DMS53 treated with DMSO at 0.1 percent for 48 hours (cell line): ENCODE data around the gene GPD1.
"Not testable (repeated sequence)": the region's sequence is repeated elsewhere in the genome, so short reads cannot be mapped to it uniquely, and the experiment has no call there.

Experiments used
- DNase-seq: peaks from one replicate; lab custom pipeline; 2025; ENCODE audit not compliant: unreplicated experiment; lab: John Stamatoyannopoulos, UW

The GPD1 gene

GRCh38 chr12:50073206-50073605 lies 30.6 kb upstream of the GPD1 start:
- DNase-seq = no peak

DNA sequence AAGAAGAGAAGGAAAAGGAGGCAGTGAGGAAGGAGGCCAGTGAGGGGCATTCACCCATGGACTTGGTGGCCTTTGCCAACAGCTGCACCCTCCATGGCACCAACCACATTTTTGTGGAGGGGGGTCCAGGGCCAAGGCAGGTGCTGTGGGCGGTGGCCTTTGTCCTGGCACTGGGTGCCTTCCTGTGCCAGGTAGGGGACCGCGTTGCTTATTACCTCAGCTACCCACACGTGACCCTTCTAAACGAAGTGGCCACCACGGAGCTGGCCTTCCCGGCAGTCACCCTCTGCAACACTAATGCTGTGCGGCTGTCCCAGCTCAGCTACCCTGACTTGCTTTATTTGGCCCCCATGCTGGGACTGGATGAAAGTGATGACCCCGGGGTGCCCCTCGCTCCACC lies 30.1 kb upstream of the GPD1 start:
- DNase-seq = no peak

GRCh38 chr12:50074936-50075807 lies 28.6 kb upstream of the GPD1 start:
- DNase-seq = peak; percentile 79

GRCh38 chr12:50075808-50076170 lies 28.0 kb upstream of the GPD1 start:
- DNase-seq = no peak

GRCh38 chr12:50077099-50077498 lies 26.7 kb upstream of the GPD1 start:
- no peak for DNase-seq

- DNase-seq = no peak
Measured at GRCh38 chr12:50078281-50078680, 25.5 kb upstream of the GPD1 start.

- DNase-seq = no peak
Measured at GRCh38 chr12:50079771-50080170, 24.0 kb upstream of the GPD1 start.

DNA sequence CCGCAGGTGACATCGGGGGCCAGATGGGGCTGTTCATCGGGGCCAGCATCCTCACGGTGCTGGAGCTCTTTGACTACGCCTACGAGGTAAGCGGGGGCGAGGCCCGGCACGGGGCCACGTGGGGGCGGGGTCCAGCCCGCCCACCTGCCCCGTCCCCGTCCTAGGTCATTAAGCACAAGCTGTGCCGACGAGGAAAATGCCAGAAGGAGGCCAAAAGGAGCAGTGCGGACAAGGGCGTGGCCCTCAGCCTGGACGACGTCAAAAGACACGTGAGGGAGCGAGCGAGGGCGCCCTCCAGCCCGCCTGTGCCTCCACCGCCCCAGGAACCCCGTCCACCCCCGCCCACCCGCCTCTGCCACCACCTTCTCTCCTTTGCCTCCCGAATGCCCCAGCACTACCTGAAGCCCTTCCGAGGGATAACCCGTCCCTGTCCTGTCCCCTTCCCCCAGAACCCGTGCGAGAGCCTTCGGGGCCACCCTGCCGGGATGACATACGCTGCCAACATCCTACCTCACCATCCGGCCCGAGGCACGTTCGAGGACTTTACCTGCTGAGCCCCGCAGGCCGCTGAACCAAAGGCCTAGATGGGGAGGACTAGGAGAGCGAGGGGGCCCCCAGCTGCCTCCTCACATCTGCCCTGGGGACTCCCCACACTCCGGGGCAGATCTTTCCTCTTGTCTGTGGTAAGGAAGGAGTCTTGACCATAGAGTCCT lies 22.6 kb upstream of the GPD1 start:
- DNase-seq = no peak

DNA sequence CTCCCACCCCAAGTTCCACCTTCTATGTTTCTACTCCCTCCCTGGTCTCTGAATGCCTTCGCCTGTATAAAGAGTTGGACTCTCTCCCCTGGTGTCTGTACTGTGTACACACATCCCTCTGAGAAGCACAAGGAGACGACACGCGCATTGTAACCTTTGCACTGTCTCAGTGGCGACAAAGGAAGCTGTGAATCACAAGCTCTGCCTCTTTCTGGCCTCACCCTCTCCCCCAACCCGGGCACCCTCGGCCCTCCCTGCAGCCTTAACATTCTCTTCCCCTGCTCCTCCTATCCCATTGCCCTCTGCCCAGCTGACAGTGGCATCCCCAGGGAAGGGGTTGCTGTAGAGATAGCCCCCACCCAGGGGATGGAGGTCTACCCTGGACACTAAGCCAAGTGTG lies 21.2 kb upstream of the GPD1 start:
- DNase-seq = no peak

DNA sequence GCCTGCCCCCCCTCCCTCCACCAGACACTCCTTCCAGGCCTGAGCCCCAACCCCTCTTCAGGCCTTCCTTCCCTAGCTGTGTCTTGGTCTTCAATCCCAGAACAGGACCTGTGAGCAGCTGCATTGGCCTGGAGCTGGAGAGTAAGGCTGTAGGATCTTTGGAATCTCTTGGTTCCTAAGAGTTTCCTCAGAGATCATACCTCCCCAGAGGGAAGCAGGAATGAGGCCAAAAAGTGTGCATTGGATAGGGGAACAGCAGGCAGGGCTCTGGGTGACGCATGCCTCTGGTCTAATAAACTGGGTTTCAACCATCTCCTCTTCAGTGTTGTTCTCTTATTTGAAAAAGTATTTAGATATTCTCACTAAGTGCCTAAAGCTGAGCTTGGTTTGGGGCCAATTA lies 20.5 kb upstream of the GPD1 start:
- DNase-seq = no peak

DNA sequence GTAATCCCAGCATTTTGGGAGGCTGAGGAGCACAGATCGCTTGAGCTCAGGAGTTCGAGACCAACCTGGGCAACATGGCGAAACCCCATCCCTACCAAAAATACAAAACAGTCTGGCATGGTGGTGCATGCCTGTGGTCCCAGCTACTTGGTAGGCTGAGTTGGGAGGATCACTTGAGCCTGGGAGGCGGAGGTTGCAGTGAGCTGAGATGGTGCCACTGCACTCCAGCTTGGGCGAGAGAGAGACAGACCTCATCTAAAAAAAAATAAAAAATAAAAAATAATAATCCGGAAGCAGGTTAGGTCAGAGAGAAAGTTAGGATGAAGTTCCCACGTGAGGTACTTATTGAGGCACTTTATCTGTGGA lies 19.4 kb upstream of the GPD1 start:
- not testable (repeated sequence) for DNase-seq

GRCh38 chr12:50084775-50085614 lies 18.8 kb upstream of the GPD1 start, which contains the start of gene SMARCD1:
Gene SMARCD1, plus strand, starts transcription at chr12:50085342. Its CDS starts 28 bp downstream, at chr12:50085370.
- peak; percentile 87 for DNase-seq

- no peak for DNase-seq
Measured at GRCh38 chr12:50085615-50086072, 18.2 kb upstream of the GPD1 start.

DNA sequence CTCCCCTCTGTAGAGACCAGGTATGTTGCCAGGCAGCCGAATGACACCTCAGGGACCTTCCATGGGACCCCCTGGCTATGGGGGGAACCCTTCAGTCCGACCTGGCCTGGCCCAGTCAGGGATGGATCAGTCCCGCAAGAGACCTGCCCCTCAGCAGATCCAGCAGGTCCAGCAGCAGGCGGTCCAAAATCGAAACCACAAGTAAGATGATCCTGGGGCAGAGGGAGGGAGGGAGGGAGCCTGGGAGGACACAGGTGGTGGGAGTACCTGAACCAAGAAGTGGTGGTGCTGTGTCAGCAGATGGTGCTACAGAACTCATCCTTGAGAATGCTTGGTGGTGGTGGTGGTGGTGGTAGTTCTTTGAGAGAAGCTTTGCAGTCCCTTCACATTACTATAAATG lies 17.7 kb upstream of the GPD1 start:
- no peak for DNase-seq

- DNase-seq = no peak
Measured at GRCh38 chr12:50087151-50087550, 16.7 kb upstream of the GPD1 start.

GRCh38 chr12:50087995-50088394 lies 15.8 kb upstream of the GPD1 start:
- DNase-seq = no peak

- peak; percentile 72 for DNase-seq
Measured at GRCh38 chr12:50088577-50089335, 15.1 kb upstream of the GPD1 start.

- no peak for DNase-seq
Measured at GRCh38 chr12:50089730-50090129, 14.1 kb upstream of the GPD1 start.

- no peak for DNase-seq
Measured at GRCh38 chr12:50090391-50090790, 13.4 kb upstream of the GPD1 start.

DNA sequence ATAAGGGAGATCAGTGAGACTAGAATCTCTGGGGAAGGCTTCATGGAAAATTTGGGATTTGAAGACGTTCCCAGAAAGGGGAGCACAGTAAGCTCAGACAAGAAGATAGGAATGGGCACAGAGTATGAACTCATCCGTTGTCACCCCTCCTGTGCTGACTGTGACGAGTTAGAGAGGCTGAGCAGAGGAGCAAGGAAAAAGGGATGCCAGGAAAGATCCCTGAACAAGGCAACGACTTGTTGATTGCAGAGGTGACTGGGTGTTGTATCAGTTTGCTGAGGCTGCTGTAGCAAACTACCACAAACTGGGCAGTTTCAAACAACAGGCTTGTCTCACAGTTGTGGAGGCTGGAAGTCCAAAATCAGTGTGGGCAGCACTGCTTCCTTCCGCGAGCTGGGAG lies 5.9 kb upstream of the GPD1 start:
- DNase-seq = no peak
